H1 (cell line): ENCODE results near the gene PDLIM4. TPM values are rescaled to one million over a fixed set of nuclear protein-coding genes. Genes with fewer than 3 reads are reported as not detected.
A peak's percentile ranks its signal among the peaks of the same experiment; 100 is the strongest.

Experiments used
- CTCF ChIA-PET: fragments of 300-600 bp; sonication (Branson Sonifier 250); formaldehyde crosslinking; loops from one replicate; lab custom pipeline; 2021; ENCODE audit not compliant: partially characterized antibody; lab: Charles Lee
- POLR2A ChIA-PET: fragments of 300-600 bp; sonication (Branson Sonifier 250); formaldehyde crosslinking; loops from one replicate; lab custom pipeline; 2021; ENCODE audit warnings: inconsistent platforms; ENCODE audit not compliant: partially characterized antibody; lab: Charles Lee
- DNase-seq, 2 experiments: peaks; one replicate each; pipeline versions ENCODE4 v3.0.0 to v3.0.0-alpha.2; 2010 to 2022; ENCODE audit warnings: low spot score in 2 of 2, low read depth in 1 of 2, mixed read lengths in 1 of 2
- FAIRE-seq: peaks from 2 replicates; lab custom pipeline; 2011; peaks lifted over from hg19 to GRCh38; lab: Jason Lieb, UNC
- H2AFZ ChIP-seq: 2 replicates; pipeline ENCODE4 v1.8.1; 2012; ENCODE audit warnings: low read length, inconsistent platforms
- H2AK5ac ChIP-seq: 2 replicates; pipeline ENCODE4 v1.6.1; 2013; ENCODE audit warnings: low read depth, low read length
- H2BK120ac ChIP-seq: replicated peaks from 2 replicates; pipeline ENCODE3; 2013; ENCODE audit warnings: low read depth, low read length, inconsistent platforms
- H2BK12ac ChIP-seq: 2 replicates; pipeline ENCODE4 v1.6.1; 2013; ENCODE audit warnings: low read depth, low read length
- H2BK15ac ChIP-seq: 2 replicates; pipeline ENCODE4 v1.6.1; 2013; ENCODE audit warnings: low read length
- H2BK20ac ChIP-seq: 2 replicates; pipeline ENCODE4 v1.6.1; 2013; ENCODE audit warnings: low read length
- H2BK5ac ChIP-seq: 2 replicates; pipeline ENCODE4 v1.6.1; 2013; ENCODE audit warnings: low read depth, low read length
- H3K14ac ChIP-seq: 2 replicates; pipeline ENCODE4 v1.6.1; 2013; ENCODE audit warnings: inconsistent platforms; ENCODE audit not compliant: insufficient read length
- H3K18ac ChIP-seq: 2 replicates; pipeline ENCODE4 v1.6.1; 2013; ENCODE audit warnings: low read length; ENCODE audit errors: extremely low read depth
- H3K23ac ChIP-seq: 2 replicates; pipeline ENCODE4 v1.6.1; 2013; ENCODE audit warnings: inconsistent platforms; ENCODE audit not compliant: insufficient read length
- H3K23me2 ChIP-seq: 2 replicates; pipeline ENCODE4 v1.6.1; 2013; ENCODE audit warnings: low read depth, low read length
- H3K27ac ChIP-seq: 2 replicates; pipeline ENCODE4 v1.6.1; 2011; ENCODE audit warnings: low read depth, low read length, inconsistent platforms
- H3K27me3 ChIP-seq, 4 experiments: replicated peaks in 1 of 4; 1 replicate in 1 of 4; 2 replicates in 3 of 4; pipeline versions ENCODE4 v1.6.1 to v1.8.1; 2011 to 2013; ENCODE audit warnings: low read length in 3 of 4, mild to moderate bottlenecking in 3 of 4, inconsistent platforms in 2 of 4, mixed read lengths in 2 of 4, moderate library complexity in 1 of 4; ENCODE audit not compliant: control insufficient read depth in 3 of 4, insufficient read depth in 3 of 4; ENCODE audit errors: extremely low read depth in 1 of 4
- H3K36me3 ChIP-seq, 4 experiments: 2 replicates each; pipeline versions ENCODE4 v1.6.1 to v1.8.1; 2011 to 2013; ENCODE audit warnings: mild to moderate bottlenecking in 4 of 4, low read length in 3 of 4, moderate library complexity in 2 of 4, control low read depth in 1 of 4, inconsistent platforms in 1 of 4; ENCODE audit not compliant: insufficient read depth in 4 of 4, control insufficient read depth in 2 of 4
- H3K4ac ChIP-seq: replicated peaks from 2 replicates; pipeline ENCODE3; 2013; ENCODE audit warnings: low read length, low read depth, mixed read lengths, inconsistent platforms; ENCODE audit not compliant: insufficient read length
- H3K4me1 ChIP-seq, 4 experiments: replicated peaks in 1 of 4; 1 replicate in 1 of 4; 2 replicates in 3 of 4; pipeline versions ENCODE4 v1.6.1 to v1.8.1; 2011 to 2013; ENCODE audit warnings: low read length in 3 of 4, inconsistent platforms in 2 of 4, mixed read lengths in 1 of 4; ENCODE audit not compliant: insufficient read depth in 4 of 4, control insufficient read depth in 3 of 4
- H3K4me2 ChIP-seq, 2 experiments: 2 replicates each; pipeline versions ENCODE4 v1.6.1 to v1.8.1; 2011 to 2013; ENCODE audit warnings: low read depth in 2 of 2, low read length in 2 of 2, control low read depth in 1 of 2, inconsistent platforms in 1 of 2, mild to moderate bottlenecking in 1 of 2; ENCODE audit not compliant: insufficient read depth in 1 of 2
- H3K4me3 ChIP-seq, 4 experiments: fragments of 200-600, 300-600 bp in 1 of 4; sonication (generic), shearing (Covaris generic), sonication (Bioruptor Twin) in 1 of 4; 2 replicates each; pipeline versions ENCODE4 v1.5.1 to v1.8.1; 2011 to 2016; ENCODE audit warnings: low read length in 4 of 4, low read depth in 3 of 4, control low read depth in 2 of 4, inconsistent platforms in 2 of 4, mild to moderate bottlenecking in 2 of 4, mixed read lengths in 1 of 4, moderate library complexity in 1 of 4; ENCODE audit not compliant: insufficient read depth in 2 of 4; ENCODE audit errors: extremely low read depth in 1 of 4
- H3K56ac ChIP-seq: replicated peaks from 2 replicates; pipeline ENCODE3; 2013; ENCODE audit warnings: low read depth, mild to moderate bottlenecking, mixed read lengths, low read length, inconsistent platforms; ENCODE audit not compliant: insufficient read length
- H3K79me1 ChIP-seq: 2 replicates; pipeline ENCODE4 v1.6.1; 2013; ENCODE audit warnings: low read depth, low read length, control low read depth
- H3K79me2 ChIP-seq, 2 experiments: 2 replicates each; pipeline versions ENCODE4 v1.6.1 to v1.8.1; 2012 to 2013; ENCODE audit warnings: low read length in 2 of 2, mild to moderate bottlenecking in 2 of 2, inconsistent platforms in 1 of 2; ENCODE audit not compliant: insufficient read depth in 2 of 2, control insufficient read depth in 1 of 2
- H3K9ac ChIP-seq, 4 experiments: replicated peaks in 1 of 4; 1 replicate in 1 of 4; 2 replicates in 3 of 4; pipeline versions ENCODE4 v1.6.1 to v1.8.1; 2011 to 2013; ENCODE audit warnings: low read depth in 3 of 4, low read length in 3 of 4, control low read depth in 2 of 4, mild to moderate bottlenecking in 2 of 4, moderate library complexity in 2 of 4, inconsistent platforms in 1 of 4; ENCODE audit errors: extremely low read depth in 1 of 4
- H3K9me3 ChIP-seq, 2 experiments: 2 replicates each; pipeline versions ENCODE4 v1.6.1 to v1.8.1; 2012 to 2013; ENCODE audit warnings: mild to moderate bottlenecking in 2 of 2, moderate library complexity in 2 of 2, control low read depth in 1 of 2, inconsistent platforms in 1 of 2, low read depth in 1 of 2, low read length in 1 of 2, mixed read lengths in 1 of 2; ENCODE audit not compliant: insufficient read depth in 2 of 2
- H4K20me1 ChIP-seq, 2 experiments: replicated peaks in 1 of 2; 2 replicates each; pipeline versions ENCODE3 to v1.8.1; 2011 to 2013; ENCODE audit warnings: inconsistent platforms in 2 of 2, low read length in 2 of 2, mild to moderate bottlenecking in 1 of 2; ENCODE audit not compliant: insufficient read depth in 2 of 2, control insufficient read depth in 1 of 2
- H4K5ac ChIP-seq: 2 replicates; pipeline ENCODE4 v1.6.1; 2013; ENCODE audit warnings: low read length, low read depth, mixed read lengths, inconsistent platforms; ENCODE audit not compliant: insufficient read length
- H4K8ac ChIP-seq: 2 replicates; pipeline ENCODE4 v1.8.0; 2013; ENCODE audit warnings: mild to moderate bottlenecking, moderate library complexity, low read length, inconsistent platforms; ENCODE audit not compliant: insufficient read depth; ENCODE audit errors: extremely low read depth
- H4K91ac ChIP-seq: replicated peaks from 2 replicates; pipeline ENCODE3; 2013; ENCODE audit warnings: low read length, mixed read lengths, inconsistent platforms; ENCODE audit not compliant: insufficient read length
- BCL11A ChIP-seq, 2 experiments: IDR thresholded peaks; one replicate each; pipeline ENCODE4 v1.6.1; 2011; ENCODE audit warnings: low read depth in 2 of 2, low read length in 2 of 2, mild to moderate bottlenecking in 2 of 2
- CTBP2 ChIP-seq: IDR thresholded peaks from 2 replicates; pipeline ENCODE4 v1.7.0; 2011; ENCODE audit warnings: borderline replicate concordance, mild to moderate bottlenecking, moderate library complexity, mixed read lengths, low read length; ENCODE audit not compliant: insufficient read depth, insufficient read length
- GABPA ChIP-seq: IDR thresholded peaks from 2 replicates; pipeline ENCODE4 v1.6.1; 2011; ENCODE audit warnings: mild to moderate bottlenecking, low read length, moderate library complexity, borderline replicate concordance; ENCODE audit not compliant: insufficient read depth
- KDM4A ChIP-seq: IDR thresholded peaks from one replicate; pipeline ENCODE4 v1.7.1; 2012; ENCODE audit warnings: low read depth, mild to moderate bottlenecking, moderate library complexity, low read length, inconsistent platforms; ENCODE audit not compliant: severe bottlenecking
- TAF1 ChIP-seq: IDR thresholded peaks from 2 replicates; pipeline ENCODE4 v1.6.1; 2011; ENCODE audit warnings: mild to moderate bottlenecking, low read depth, low read length
- WGBS, 2 experiments: shearing (Covaris generic) in 1 of 2; methylation state at CpG; one replicate each; pipeline versions ENCODE4 v1.1.6 to v1.1.7; 2013 to 2015; ENCODE audit warnings: low lambda C conversion rate in 2 of 2, mixed read lengths in 2 of 2, inconsistent platforms in 1 of 2, low coverage in 1 of 2, missing lambda C conversion rate in 1 of 2; ENCODE audit not compliant: insufficient replicate concordance in 2 of 2, insufficient coverage in 1 of 2, insufficient read length in 1 of 2; ENCODE audit errors: extremely low coverage in 1 of 2, missing lambda C conversion rate in 1 of 2; 5-methylcytosine and 5-hydroxymethylcytosine counted together
- polyA plus RNA-seq, 7 experiments: library from polyadenylated mRNA; depleted of rRNA in 3 of 7; stranded (reverse) in 5 of 7; unstranded in 2 of 7; fragments of >200 nt in 5 of 7; fragments of 200-250 nt in 2 of 7; gene quantifications; 1 replicate in 5 of 7; 2 replicates in 1 of 7; 4 replicates in 1 of 7; pipeline versions ENCODE4 v1.2.1 to v1.2.3, GENCODE V29; 2011 to 2013; ENCODE audit warnings: missing spikeins in 2 of 7, mixed read lengths in 2 of 7
- total RNA-seq: library from RNA; stranded (reverse); fragmentation: NEBNext Ultra II Directional; extraction: Animal tissue kit (Norgen Biotek cat#: 25700); gene quantifications from 2 replicates; pipeline ENCODE4 v1.2.1, GENCODE V29; 2021

The PDLIM4 gene
- total and polyA plus RNA-seq, 2 of the 8 experiments (the other 6 are each of a cell fraction or from before 2014, with no cell fraction given): 10.7 to 29.1 TPM

DNA sequence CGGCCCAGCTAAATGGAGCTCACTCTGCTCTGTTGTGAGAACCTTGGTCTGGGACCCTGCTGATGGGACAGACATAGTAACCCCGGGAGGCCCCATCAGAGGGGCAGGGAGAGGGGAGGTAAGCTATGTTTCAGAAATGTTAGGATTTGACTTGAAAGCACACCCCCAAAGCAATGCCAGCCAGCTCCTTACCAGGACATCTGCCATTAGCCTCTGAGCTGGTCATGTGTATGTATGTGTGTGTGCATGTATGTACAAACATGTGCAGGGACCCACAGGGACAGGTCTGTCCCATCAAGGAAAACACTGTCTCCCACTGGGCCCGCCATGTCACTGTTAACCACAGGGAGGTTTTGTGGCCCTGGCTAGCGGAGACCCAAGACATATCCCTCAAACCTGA lies 51.2 kb downstream of the PDLIM4 start:
- H2AK5ac ChIP-seq: no peak overlapping the region
- FAIRE-seq: no peak
- H2BK20ac ChIP-seq: no peak overlapping the region
- no peak overlapping the region for H2BK15ac ChIP-seq
- H3K79me1 ChIP-seq: no peaks in the 10 kb centered on the region
- no peak overlapping the region for H3K9ac ChIP-seq
- ChIA-PET CTCF (interaction anchor here (1.2 to 1.9 kb wide), 4 partner anchors 9 to 70 kb away, joined by 3 to 7 read pairs (median 6); no protein-coding TSS in a partner anchor), POLR2A (interaction anchor here (1.4 to 2.2 kb wide), 2 partner anchors 13 to 15 kb away, joined by 5 to 6 read pairs; partner anchors contain the start of gene SLC22A4)
- no peaks in the 10 kb centered on the region for H4K20me1 ChIP-seq
- H3K27ac ChIP-seq: no peak overlapping the region; the same call in 1 of the 2 replicates
- no peak overlapping the region for H3K14ac ChIP-seq
- no peak overlapping the region for H3K56ac ChIP-seq
- H3K27me3 ChIP-seq: no peaks in the 10 kb centered on the region; a peak in 1 of 7 replicates
- H4K91ac ChIP-seq: no peak overlapping the region
- H3K4ac ChIP-seq: no peak overlapping the region
- no peaks in the 10 kb centered on the region for H3K23me2 ChIP-seq
- H3K9me3 ChIP-seq: no peaks in the 10 kb centered on the region
- no peak overlapping the region for H2AFZ ChIP-seq
- no peaks in the 10 kb centered on the region for H3K36me3 ChIP-seq
- no peak for DNase-seq
- H3K4me2 ChIP-seq: no peak overlapping the region
- no peak overlapping the region for H4K5ac ChIP-seq
- H2BK5ac ChIP-seq: no peak overlapping the region
- no peak overlapping the region for H3K23ac ChIP-seq
- H2BK12ac ChIP-seq: no peak overlapping the region
- no peaks in the 10 kb centered on the region for H3K4me1 ChIP-seq
- H3K79me2 ChIP-seq: no peaks in the 10 kb centered on the region
- H4K8ac ChIP-seq: peak overlapping the region; percentile 7; the same call in 1 of the 2 replicates
- no peak overlapping the region for H3K4me3 ChIP-seq
- no peak overlapping the region for H2BK120ac ChIP-seq
- 98% methylated on average over 4 of the region's 4 CpGs; no CpG with 5 or more reads in 1 of the 2 experiments for WGBS, 2 experiments
- H3K18ac ChIP-seq: no peak overlapping the region
- TF ChIP-seq KDM4A: no peak
- no peak for TF ChIP-seq BCL11A (IDR thresholded peaks at IDR 0.05; ENCODE audit: low read depth in 2 of 2, low read length in 2 of 2)
- no peak for TF ChIP-seq CTBP2
- TF ChIP-seq GABPA: no peak
- no peak for TF ChIP-seq TAF1
